ENCODE data around the gene DCXR.

GRCh38 chr17:82065193-82065637, 27.7 kb upstream of the DCXR start:
- TF ChIP-seq EP300 (IDR thresholded peaks at IDR 0.05): no peak
- TF ChIP-seq CTCF (IDR thresholded peaks at IDR 0.05): no peak
